Neural progenitor cell (in vitro differentiated cells): ENCODE results near the gene SACM1L. TPM values are rescaled to one million over a fixed set of nuclear protein-coding genes. Genes with fewer than 3 reads are reported as not detected.
"Not testable (repeated sequence)": the region's sequence is repeated elsewhere in the genome, so short reads cannot be mapped to it uniquely, and the experiment has no call there.

Experiments
- DNase-seq: peaks from one replicate; pipeline ENCODE4 v3.0.0-alpha.2; 2016; ENCODE audit warnings: low spot score
- H2AFZ ChIP-seq: fragments of 200-600 bp; sonication (generic); replicated peaks from 2 replicates; pipeline ENCODE4 v1.6.1; 2016; ENCODE audit warnings: antibody characterized with exemption
- H3F3A ChIP-seq: fragments of 200-600 bp; sonication (generic); 2 replicates; pipeline ENCODE4 v1.6.1; 2016; ENCODE audit warnings: antibody characterized with exemption, low read depth
- H3K27ac ChIP-seq: fragments of 200-600 bp; sonication (generic); 2 replicates; pipeline ENCODE4 v1.5.1; 2016; ENCODE audit warnings: mild to moderate bottlenecking
- H3K27me3 ChIP-seq: fragments of 200-600 bp; sonication (generic); 2 replicates; pipeline ENCODE4 v1.6.1; 2016; ENCODE audit warnings: mild to moderate bottlenecking, moderate library complexity
- H3K36me3 ChIP-seq: fragments of 200-600 bp; sonication (generic); 2 replicates; pipeline ENCODE4 v1.5.1; 2016
- H3K4me1 ChIP-seq: fragments of 200-600 bp; sonication (generic); 2 replicates; pipeline ENCODE4 v1.6.1; 2016; ENCODE audit warnings: mixed run types
- H3K4me2 ChIP-seq: fragments of 200-600 bp; sonication (generic); 2 replicates; pipeline ENCODE4 v1.6.1; 2016
- H3K4me3 ChIP-seq: fragments of 200-600 bp; sonication (generic); 2 replicates; pipeline ENCODE4 v1.5.1; 2016
- H3K79me2 ChIP-seq: fragments of 200-600 bp; sonication (generic); 2 replicates; pipeline ENCODE4 v1.6.1; 2016; ENCODE audit warnings: low read depth
- H3K9ac ChIP-seq: fragments of 200-600 bp; sonication (generic); 2 replicates; pipeline ENCODE4 v1.6.1; 2016
- H3K9me3 ChIP-seq: fragments of 200-600 bp; sonication (generic); 2 replicates; pipeline ENCODE4 v1.5.1; 2016; ENCODE audit warnings: low read depth
- H4K20me1 ChIP-seq: fragments of 200-600 bp; sonication (generic); 2 replicates; pipeline ENCODE4 v1.6.1; 2016; ENCODE audit warnings: low read depth
- H3K27ac Mint-ChIP-seq: 3 replicates; pipeline ENCODE4 v1.8.0; 2021; ENCODE audit warnings: mixed read lengths
- H3K27me3 Mint-ChIP-seq: 2 replicates; pipeline ENCODE4 v1.8.0; 2022; ENCODE audit warnings: low read depth, mild to moderate bottlenecking, inconsistent platforms, moderate library complexity, mixed read lengths; ENCODE audit not compliant: insufficient read depth
- H3K36me3 Mint-ChIP-seq: 3 replicates; pipeline ENCODE4 v1.8.0; 2021; ENCODE audit warnings: mixed read lengths
- H3K4me1 Mint-ChIP-seq: 3 replicates; pipeline ENCODE4 v1.8.0; 2021; ENCODE audit warnings: mixed read lengths
- H3K4me3 Mint-ChIP-seq: 3 replicates; pipeline ENCODE4 v1.8.0; 2021; ENCODE audit warnings: mild to moderate bottlenecking, moderate library complexity, mixed read lengths
- H3K9me3 Mint-ChIP-seq: 3 replicates; pipeline ENCODE4 v1.8.0; 2020; ENCODE audit warnings: mixed read lengths
- CTCF ChIP-seq: fragments of 200-600 bp; sonication (generic); IDR thresholded peaks from 2 replicates; pipeline ENCODE4 v1.5.1; 2017; ENCODE audit warnings: antibody characterized with exemption, mild to moderate bottlenecking
- EZH2 ChIP-seq: fragments of 200-600 bp; sonication (generic); IDR thresholded peaks from 2 replicates; pipeline ENCODE4 v1.6.1; 2017; ENCODE audit warnings: antibody characterized with exemption, mild to moderate bottlenecking, moderate library complexity
- EZH2phosphoT487 ChIP-seq: fragments of 200-600 bp; sonication (generic); IDR thresholded peaks from 2 replicates; pipeline ENCODE4 v1.6.1; 2017; ENCODE audit warnings: antibody characterized with exemption
- total RNA-seq: library from RNA; depleted of rRNA; stranded (reverse); fragments of >200 nt; gene quantifications from 2 replicates; pipeline ENCODE4 v1.2.3, GENCODE V29; 2015; ENCODE audit warnings: low replicate concordance

SACM1L gene
- total RNA-seq, 1 donor from 2014 or later = 61.8 TPM

DNA sequence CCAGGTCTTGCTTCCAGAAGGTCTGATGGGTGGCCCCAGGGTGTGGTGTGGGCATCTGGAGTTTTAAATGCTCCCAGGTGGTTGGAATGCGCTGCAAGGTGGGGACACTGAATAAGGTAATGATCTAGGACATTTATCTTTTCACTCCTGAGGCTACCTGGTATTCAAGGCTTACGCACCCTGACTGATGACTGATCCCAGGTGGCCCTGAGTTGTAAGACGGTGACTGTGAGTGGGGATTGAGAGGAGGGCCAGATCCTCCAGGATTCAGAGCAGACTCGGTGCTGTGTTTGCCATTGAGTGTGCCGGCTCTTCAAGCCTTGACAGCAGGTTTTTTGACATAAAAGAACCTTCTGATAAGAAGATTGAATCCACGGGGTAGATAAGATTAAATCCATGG lies 66.9 kb downstream of the SACM1L start:
- H3K4me3 Mint-ChIP-seq = no peak overlapping the region
- Histone ChIP-seq H3K27ac (no peak overlapping the region), H3K27me3 (no peaks in the 10 kb centered on the region)

GRCh38 chr3:45757141-45757540 lies 67.9 kb downstream of the SACM1L start:
- H3F3A ChIP-seq, H3K4me1 Mint-ChIP-seq, H3K27ac ChIP-seq, H3K9me3 ChIP-seq, H3K27ac Mint-ChIP-seq, H3K36me3 ChIP-seq, H3K36me3 Mint-ChIP-seq, H3K9me3 Mint-ChIP-seq, H3K27me3 Mint-ChIP-seq, DNase-seq, H2AFZ ChIP-seq, H4K20me1 ChIP-seq, H3K79me2 ChIP-seq, H3K4me3 ChIP-seq, H3K27me3 ChIP-seq, H3K4me1 ChIP-seq, H3K9ac ChIP-seq, H3K4me3 Mint-ChIP-seq, H3K4me2 ChIP-seq: not testable (repeated sequence)

More for the DNA sequence above, 66.9 kb downstream of the SACM1L start:
- Mint-ChIP-seq H3K4me1 (no peaks in the 10 kb centered on the region), H3K9me3 (no peaks in the 10 kb centered on the region), H3K27me3 (peaks cover 3% of the 10 kb centered on the region), H3K27ac (no peak overlapping the region), H3K36me3 (no peaks in the 10 kb centered on the region)
- H3K4me2 ChIP-seq = no peak overlapping the region
- H3K9ac ChIP-seq = no peak overlapping the region
- no peaks in the 10 kb centered on the region for H4K20me1 ChIP-seq
- no peak overlapping the region for H3K4me3 ChIP-seq
- H3K79me2 ChIP-seq = no peaks in the 10 kb centered on the region
- H3K4me1 ChIP-seq = peaks cover 4% of the 10 kb centered on the region
- TF ChIP-seq EZH2 (no peak), EZH2phosphoT487 (no peak), CTCF (no peak)
- H3K36me3 ChIP-seq = no peaks in the 10 kb centered on the region
- H3K9me3 ChIP-seq = no peaks in the 10 kb centered on the region
- no peaks in the 10 kb centered on the region for H3F3A ChIP-seq
- DNase-seq = no peak
- no peak overlapping the region for H2AFZ ChIP-seq

DNA sequence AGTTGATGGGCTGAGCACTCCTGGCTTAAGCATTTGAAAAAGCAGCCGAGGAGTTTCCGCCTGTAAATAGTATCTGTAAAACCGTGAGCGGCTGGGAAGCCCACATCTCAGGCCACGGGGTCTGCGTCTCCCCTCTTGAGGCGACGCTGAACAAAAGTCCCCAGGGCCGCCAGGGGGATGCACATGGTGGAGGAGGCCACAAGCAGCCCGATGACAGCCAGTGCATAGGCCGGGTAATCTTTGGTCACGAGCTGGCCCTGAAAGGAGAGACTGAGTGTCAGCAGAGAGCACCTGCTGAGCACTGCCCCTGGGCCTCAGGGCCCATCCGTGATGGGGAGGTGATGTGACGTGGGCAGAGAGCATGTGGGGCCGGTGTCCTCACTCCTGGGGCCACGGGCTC lies 69.7 kb downstream of the SACM1L start:
- H3K36me3 Mint-ChIP-seq = no peaks in the 10 kb centered on the region
- Histone ChIP-seq H3K4me3 (no peak overlapping the region), H4K20me1 (no peaks in the 10 kb centered on the region), H3K9me3 (no peaks in the 10 kb centered on the region), H3F3A (no peaks in the 10 kb centered on the region), H3K4me1 (peaks cover 4% of the 10 kb centered on the region), H3K9ac (no peak overlapping the region), H3K36me3 (no peaks in the 10 kb centered on the region), H3K4me2 (no peak overlapping the region), H3K27me3 (no peaks in the 10 kb centered on the region), H3K79me2 (no peaks in the 10 kb centered on the region), H2AFZ (no peak overlapping the region), H3K27ac (no peak overlapping the region)
- TF ChIP-seq EZH2 = no peak
- TF ChIP-seq CTCF = no peak
- no peak for TF ChIP-seq EZH2phosphoT487
- no peaks in the 10 kb centered on the region for H3K9me3 Mint-ChIP-seq
- no peak overlapping the region for H3K27ac Mint-ChIP-seq
- DNase-seq = no peak
- peaks cover 4% of the 10 kb centered on the region for H3K4me1 Mint-ChIP-seq
- H3K4me3 Mint-ChIP-seq = no peak overlapping the region
- peaks cover 7% of the 10 kb centered on the region for H3K27me3 Mint-ChIP-seq

DNA sequence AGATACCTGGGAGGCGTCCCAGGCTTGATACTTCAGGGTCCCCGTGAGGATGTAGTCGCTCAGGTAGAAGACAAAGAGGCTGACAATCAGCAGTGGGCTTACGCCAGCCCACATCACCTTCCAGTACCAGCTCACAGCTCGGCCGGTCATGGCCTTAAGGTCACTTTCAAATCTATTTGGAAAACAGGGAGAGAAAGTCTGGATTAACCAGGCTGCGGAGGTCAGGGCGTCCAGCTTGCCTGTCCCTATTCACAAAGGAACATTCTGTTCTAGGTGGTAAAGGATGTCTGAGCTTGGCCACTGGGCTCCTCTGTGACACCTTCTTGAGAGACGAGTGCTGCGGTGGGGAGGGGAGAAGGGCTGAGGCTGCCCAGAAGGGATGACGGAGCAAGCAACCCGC lies 70.7 kb downstream of the SACM1L start:
- no peak for TF ChIP-seq EZH2phosphoT487
- no peak for TF ChIP-seq CTCF
- no peak for TF ChIP-seq EZH2
- DNase-seq = no peak
- Mint-ChIP-seq H3K36me3 (no peaks in the 10 kb centered on the region), H3K27me3 (peaks cover 7% of the 10 kb centered on the region), H3K9me3 (no peaks in the 10 kb centered on the region), H3K4me1 (peaks cover 4% of the 10 kb centered on the region), H3K4me3 (no peak overlapping the region), H3K27ac (no peak overlapping the region)
- no peaks in the 10 kb centered on the region for H4K20me1 ChIP-seq
- H2AFZ ChIP-seq = no peak overlapping the region
- no peak overlapping the region for H3K4me2 ChIP-seq
- H3K27ac ChIP-seq = no peak overlapping the region
- no peak overlapping the region for H3K9ac ChIP-seq
- H3K4me3 ChIP-seq = no peak overlapping the region
- no peaks in the 10 kb centered on the region for H3K79me2 ChIP-seq
- H3K4me1 ChIP-seq = peaks cover 4% of the 10 kb centered on the region
- no peaks in the 10 kb centered on the region for H3K9me3 ChIP-seq
- H3F3A ChIP-seq = no peaks in the 10 kb centered on the region
- H3K36me3 ChIP-seq = no peaks in the 10 kb centered on the region
- no peaks in the 10 kb centered on the region for H3K27me3 ChIP-seq
